PC-9 (cell line): ENCODE measurements around the gene SLCO2A1. TPM values are rescaled to one million over a fixed set of nuclear protein-coding genes. Genes with fewer than 3 reads are reported as not detected.

Source experiments
- BruUV-seq: library from RNA; stranded (reverse); fragments of 400-500 nt; replicated peaks from 2 replicates; lab custom pipeline; 2021; lab: Mats Ljungman, UMichigan
- CTCF ChIA-PET: fragments of 300-600 bp; sonication (Branson Sonifier 250); formaldehyde crosslinking; loops from one replicate; lab custom pipeline; 2022; ENCODE audit warnings: antibody characterized with exemption; lab: Charles Lee
- POLR2A ChIA-PET: fragments of 300-600 bp; sonication (Branson Sonifier 250); formaldehyde crosslinking; loops from one replicate; lab custom pipeline; 2022; ENCODE audit warnings: antibody characterized with exemption; ENCODE audit not compliant: unreplicated experiment; lab: Charles Lee
- DNase-seq, 2 experiments: peaks; one replicate each; pipeline versions ENCODE4 v3.0.0 to v3.0.0-alpha.2; 2015 to 2022; ENCODE audit warnings: mixed read lengths in 1 of 2
- H2AFZ ChIP-seq: fragments of 200-600 bp; sonication (generic); 2 replicates; pipeline ENCODE4 v1.8.1; 2017; ENCODE audit warnings: antibody characterized with exemption
- H3F3A ChIP-seq: fragments of 200-600 bp; sonication (generic); 2 replicates; pipeline ENCODE4 v1.8.1; 2017; ENCODE audit warnings: antibody characterized with exemption, mild to moderate bottlenecking, low read depth; ENCODE audit not compliant: insufficient read depth
- H3K27ac ChIP-seq: fragments of 200-600 bp; sonication (generic); 2 replicates; pipeline ENCODE4 v1.6.1; 2016; ENCODE audit warnings: mixed run types
- H3K27me3 ChIP-seq: fragments of 200-600 bp; sonication (generic); 2 replicates; pipeline ENCODE4 v1.6.1; 2016; ENCODE audit warnings: low read depth, mixed run types; ENCODE audit not compliant: insufficient read depth
- H3K36me3 ChIP-seq: fragments of 200-600 bp; sonication (generic); 2 replicates; pipeline ENCODE4 v1.6.1; 2016; ENCODE audit warnings: low read depth, mixed run types
- H3K4me1 ChIP-seq: fragments of 200-600 bp; sonication (generic); replicated peaks from 2 replicates; pipeline ENCODE4 v1.6.1; 2016; ENCODE audit warnings: mixed run types; ENCODE audit not compliant: insufficient read depth
- H3K4me2 ChIP-seq: fragments of 200-600 bp; sonication (generic); 2 replicates; pipeline ENCODE4 v1.6.1; 2017; ENCODE audit warnings: mixed run types
- H3K4me3 ChIP-seq: fragments of 200-600 bp; sonication (generic); 2 replicates; pipeline ENCODE4 v1.6.1; 2016; ENCODE audit warnings: mixed run types
- H3K79me2 ChIP-seq: fragments of 200-600 bp; sonication (generic); 2 replicates; pipeline ENCODE4 v1.6.1; 2017; ENCODE audit warnings: low read depth, mixed run types
- H3K9me2 ChIP-seq: fragments of 200-600 bp; sonication (generic); 2 replicates; pipeline ENCODE4 v1.8.1; 2017; ENCODE audit warnings: mild to moderate bottlenecking; ENCODE audit not compliant: insufficient read depth
- H3K9me3 ChIP-seq: fragments of 200-600 bp; sonication (generic); 2 replicates; pipeline ENCODE4 v1.8.1; 2016; ENCODE audit warnings: low read depth; ENCODE audit not compliant: insufficient read depth
- H4K20me1 ChIP-seq: fragments of 200-600 bp; sonication (generic); 2 replicates; pipeline ENCODE4 v1.8.1; 2017; ENCODE audit not compliant: insufficient read depth
- CTCF ChIP-seq: fragments of 200-600 bp; sonication (generic); conservative IDR thresholded peaks from 2 replicates; pipeline ENCODE4 v1.6.1; 2017; ENCODE audit warnings: mixed run types, antibody characterized with exemption, mild to moderate bottlenecking, moderate library complexity
- EZH2 ChIP-seq: fragments of 200-600 bp; sonication (generic); IDR thresholded peaks from 2 replicates; pipeline ENCODE4 v1.8.0; 2017; ENCODE audit warnings: antibody characterized with exemption, low read depth
- intact Hi-C: fragments of 100-400 bp; cut with micrococcal nuclease; formaldehyde crosslinking; loops from one replicate; pipeline ENCODE4 v1.10.0; 2022; ENCODE audit not compliant: unreplicated experiment
- total RNA-seq: library from RNA; stranded (reverse); gene quantifications from 2 replicates; pipeline ENCODE4 v1.2.3, GENCODE V29; 2021

Gene SLCO2A1
- total RNA-seq, 1 experiment from 2014 or later = 0.44 TPM

- no peaks in the 10 kb centered on the region for H3K79me2 ChIP-seq
- no peak overlapping the region for H3K27ac ChIP-seq
- no peaks in the 10 kb centered on the region for H3K36me3 ChIP-seq
- ChIA-PET POLR2A (no interaction called here), CTCF (no interaction called here)
- H2AFZ ChIP-seq = no peak overlapping the region
- no peak for TF ChIP-seq CTCF
- TF ChIP-seq EZH2 = no peak
- no peaks in the 10 kb centered on the region for H3K4me1 ChIP-seq
- no peak overlapping the region for H3K4me3 ChIP-seq
- intact Hi-C loops = no loop called here
- no peak for DNase-seq
- H3K9me3 ChIP-seq = peaks cover 22% of the 10 kb centered on the region
- H4K20me1 ChIP-seq = no peaks in the 10 kb centered on the region
- no peak overlapping the region for H3K4me2 ChIP-seq
- BruUV-seq = no TSS peak
- no peaks in the 10 kb centered on the region for H3F3A ChIP-seq
- H3K27me3 ChIP-seq = no peaks in the 10 kb centered on the region
- H3K9me2 ChIP-seq = no peaks in the 10 kb centered on the region
Observed at GRCh38 chr3:134044459-134044858, 14.7 kb upstream of the SLCO2A1 start.

- BruUV-seq = no TSS peak
- H3F3A ChIP-seq = no peaks in the 10 kb centered on the region
- no peaks in the 10 kb centered on the region for H3K9me2 ChIP-seq
- intact Hi-C loops = no loop called here
- CTCF ChIA-PET = no interaction called here
- H2AFZ ChIP-seq = no peak overlapping the region
- no peak for DNase-seq
- no peaks in the 10 kb centered on the region for H3K79me2 ChIP-seq
- H3K36me3 ChIP-seq = no peaks in the 10 kb centered on the region
- no peak overlapping the region for H3K4me2 ChIP-seq
- no peak overlapping the region for H3K4me3 ChIP-seq
- H3K27ac ChIP-seq = no peak overlapping the region
- TF ChIP-seq EZH2 = no peak
- no peak for TF ChIP-seq CTCF
- no peaks in the 10 kb centered on the region for H4K20me1 ChIP-seq
- H3K27me3 ChIP-seq = no peaks in the 10 kb centered on the region
- POLR2A ChIA-PET = no interaction called here
- peaks cover 8% of the 10 kb centered on the region; the same call in 1 of the 2 replicates for H3K4me1 ChIP-seq
- peaks cover 13% of the 10 kb centered on the region for H3K9me3 ChIP-seq
Observed at GRCh38 chr3:134040066-134040465, 10.3 kb upstream of the SLCO2A1 start.

GRCh38 chr3:134039161-134039862 lies 9.6 kb upstream of the SLCO2A1 start:
- intact Hi-C loops = no loop called here
- peaks cover 8% of the 10 kb centered on the region; the same call in 1 of the 2 replicates for H3K4me1 ChIP-seq
- TF ChIP-seq CTCF (no peak; the same call in 1 of the 2 replicates), EZH2 (no peak)
- no peaks in the 10 kb centered on the region for H4K20me1 ChIP-seq
- peaks cover 5% of the 10 kb centered on the region for H3K9me3 ChIP-seq
- no peak overlapping the region for H3K4me3 ChIP-seq
- no peaks in the 10 kb centered on the region for H3K79me2 ChIP-seq
- H3K36me3 ChIP-seq = no peaks in the 10 kb centered on the region
- H3K4me2 ChIP-seq = no peak overlapping the region
- H3F3A ChIP-seq = no peaks in the 10 kb centered on the region
- H2AFZ ChIP-seq = no peak overlapping the region
- peak in 1 of 2 experiments; percentile 15 for DNase-seq
- no peak overlapping the region for H3K27ac ChIP-seq
- CTCF ChIA-PET = no interaction called here
- POLR2A ChIA-PET = no interaction called here
- no peaks in the 10 kb centered on the region for H3K27me3 ChIP-seq
- no peaks in the 10 kb centered on the region for H3K9me2 ChIP-seq
- BruUV-seq = no TSS peak
